Measurements from ENCODE around the gene KRT78.
"Not testable (repeated sequence)": the region's sequence is repeated elsewhere in the genome, so short reads cannot be mapped to it uniquely, and the experiment has no call there.

The KRT78 gene, protein sequence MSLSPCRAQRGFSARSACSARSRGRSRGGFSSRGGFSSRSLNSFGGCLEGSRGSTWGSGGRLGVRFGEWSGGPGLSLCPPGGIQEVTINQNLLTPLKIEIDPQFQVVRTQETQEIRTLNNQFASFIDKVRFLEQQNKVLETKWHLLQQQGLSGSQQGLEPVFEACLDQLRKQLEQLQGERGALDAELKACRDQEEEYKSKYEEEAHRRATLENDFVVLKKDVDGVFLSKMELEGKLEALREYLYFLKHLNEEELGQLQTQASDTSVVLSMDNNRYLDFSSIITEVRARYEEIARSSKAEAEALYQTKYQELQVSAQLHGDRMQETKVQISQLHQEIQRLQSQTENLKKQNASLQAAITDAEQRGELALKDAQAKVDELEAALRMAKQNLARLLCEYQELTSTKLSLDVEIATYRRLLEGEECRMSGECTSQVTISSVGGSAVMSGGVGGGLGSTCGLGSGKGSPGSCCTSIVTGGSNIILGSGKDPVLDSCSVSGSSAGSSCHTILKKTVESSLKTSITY

DNA sequence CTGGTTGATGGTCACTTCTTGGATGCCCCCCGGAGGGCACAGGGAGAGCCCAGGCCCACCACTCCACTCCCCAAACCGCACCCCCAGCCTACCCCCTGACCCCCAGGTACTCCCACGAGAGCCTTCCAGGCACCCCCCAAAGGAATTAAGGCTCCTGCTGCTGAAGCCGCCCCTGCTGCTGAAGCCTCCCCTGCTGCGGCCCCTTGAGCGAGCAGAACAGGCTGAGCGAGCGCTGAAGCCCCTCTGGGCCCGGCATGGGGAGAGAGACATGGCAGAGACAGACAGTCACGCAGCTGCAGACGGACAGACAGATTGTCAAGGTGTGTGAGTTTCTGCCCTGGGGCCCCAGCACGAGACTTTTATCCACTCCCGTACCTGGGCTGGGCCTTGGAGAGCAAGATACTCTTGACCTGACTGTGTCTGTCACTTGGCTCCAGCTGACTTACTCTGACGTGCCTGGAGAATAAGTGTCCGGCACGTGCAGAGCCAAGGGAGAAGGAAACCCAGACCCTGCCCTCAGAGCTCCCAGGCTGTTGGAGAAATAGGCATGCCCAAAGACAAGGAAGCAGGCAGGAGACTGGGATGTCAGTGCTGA lies at the start of gene KRT78:
TSS of gene KRT78 (minus strand) at position 334 of the 595 bp plus-strand sequence. CDS start at position 270, 64 bp downstream.
- DNase-seq, result no peak

DNA sequence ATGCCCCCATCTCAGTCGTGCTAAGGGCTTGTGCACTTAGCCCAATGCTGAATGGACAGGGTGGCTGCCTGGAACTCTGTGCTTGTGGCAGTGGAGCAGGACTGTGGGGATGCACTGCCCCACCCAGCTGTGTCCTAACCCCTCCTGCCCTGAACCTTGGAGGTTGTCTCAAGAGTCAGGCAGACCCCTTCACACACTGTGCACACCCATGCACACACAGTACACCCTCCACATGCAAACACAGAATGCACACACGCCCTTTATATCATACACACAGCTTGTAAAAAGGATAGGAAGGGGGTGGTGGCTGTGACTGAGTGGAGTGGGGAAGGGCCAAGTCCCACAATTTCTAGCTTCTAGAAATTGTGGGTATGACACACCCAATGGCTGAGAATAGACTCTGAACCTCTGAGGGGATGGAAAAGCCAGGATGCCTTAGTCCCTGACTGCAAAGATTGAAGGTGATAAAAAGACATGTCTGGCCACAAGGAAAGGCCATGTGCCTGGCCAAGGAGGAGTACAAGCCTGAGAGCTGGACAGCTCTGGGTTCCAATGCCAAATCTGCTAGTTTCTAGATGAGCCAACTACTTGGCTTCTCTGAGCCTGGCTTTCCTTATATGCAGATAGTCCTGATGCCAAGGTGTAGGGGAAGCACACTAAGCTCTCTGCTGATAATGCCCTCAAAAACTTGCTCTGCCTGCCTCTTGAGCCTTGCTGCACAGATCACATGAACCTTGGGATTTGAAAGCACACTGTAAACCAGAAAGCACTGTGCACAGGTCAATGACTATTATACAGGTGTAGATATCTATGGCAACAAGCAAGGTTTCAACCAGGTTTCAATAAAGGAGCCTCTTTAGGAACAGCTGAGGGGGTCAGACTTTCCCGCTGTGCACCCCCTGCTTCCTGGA lies 47.7 kb upstream of the KRT78 start:
- DNase-seq, result no peak

DNA sequence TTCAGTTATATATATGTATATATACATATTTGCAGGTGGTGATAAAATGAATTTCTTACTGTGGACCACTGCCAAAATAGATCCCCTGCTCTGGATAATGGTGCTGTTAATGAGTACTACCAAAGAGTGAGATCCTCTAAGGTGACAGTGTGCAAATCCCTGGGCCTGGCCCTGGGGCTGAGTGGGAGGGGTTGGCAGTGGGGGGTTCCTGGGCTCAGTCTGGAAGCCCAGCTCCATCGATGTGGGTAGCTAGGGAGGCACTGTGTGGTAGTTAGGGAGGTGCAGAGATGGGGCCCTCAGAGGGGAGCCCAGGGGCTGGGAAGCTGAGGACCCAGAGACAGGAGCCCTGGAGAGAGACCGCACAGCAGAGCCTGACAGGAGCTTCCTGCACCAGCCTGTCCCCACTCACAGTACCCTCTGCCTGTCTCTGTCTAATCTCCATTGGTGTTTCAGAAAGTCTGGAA lies 47.0 kb upstream of the KRT78 start:
- DNase-seq, result no peak

DNA sequence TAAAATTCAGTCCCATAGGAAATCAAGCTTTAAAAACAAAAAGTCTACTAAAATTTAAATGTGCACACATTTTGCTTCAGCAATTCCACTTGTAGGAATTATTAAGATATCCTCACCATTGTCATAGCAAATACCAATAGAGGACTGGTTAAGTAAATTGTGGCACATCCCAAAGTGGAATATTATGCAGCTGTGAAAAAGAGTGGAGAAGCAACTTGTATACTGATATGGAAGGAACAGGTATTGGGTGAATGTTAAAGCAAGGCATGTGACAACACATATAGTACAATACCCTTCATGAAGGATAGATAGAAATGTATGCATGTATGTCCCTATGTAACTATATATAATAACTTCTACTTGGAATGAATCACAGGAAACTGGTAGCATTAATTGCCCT lies 44.2 kb upstream of the KRT78 start:
- no peak for DNase-seq

DNA sequence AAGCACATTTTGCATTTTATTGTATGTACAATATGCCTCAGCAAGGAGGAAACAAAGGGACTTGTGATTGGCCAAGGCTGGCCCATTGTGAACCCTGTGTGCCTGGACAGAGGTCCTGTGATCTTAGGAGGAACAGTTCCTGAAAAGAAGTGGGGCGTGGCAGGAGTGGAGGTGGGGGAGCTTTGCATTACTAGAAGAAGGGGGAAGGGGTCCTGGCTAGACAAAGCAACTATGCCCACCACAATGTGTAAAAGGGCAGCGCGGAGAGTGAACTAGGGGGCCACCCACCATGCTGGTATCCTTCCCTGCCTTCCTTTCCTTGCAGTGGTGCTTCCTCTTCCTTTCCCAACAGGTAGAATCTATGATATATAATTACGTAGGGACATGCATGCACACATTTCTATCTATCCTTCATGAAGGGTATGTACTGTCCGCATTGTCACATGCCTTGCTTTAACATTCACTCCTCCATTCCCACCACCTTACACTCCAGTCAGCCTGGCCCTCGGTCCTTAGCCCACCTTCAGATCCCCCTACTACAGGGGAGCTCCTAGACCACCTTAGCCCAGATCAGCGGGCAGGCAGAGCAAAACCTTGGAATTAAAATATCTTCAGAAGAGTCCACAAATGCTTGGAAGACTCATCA lies 43.5 kb upstream of the KRT78 start:
- no peak for DNase-seq

DNA sequence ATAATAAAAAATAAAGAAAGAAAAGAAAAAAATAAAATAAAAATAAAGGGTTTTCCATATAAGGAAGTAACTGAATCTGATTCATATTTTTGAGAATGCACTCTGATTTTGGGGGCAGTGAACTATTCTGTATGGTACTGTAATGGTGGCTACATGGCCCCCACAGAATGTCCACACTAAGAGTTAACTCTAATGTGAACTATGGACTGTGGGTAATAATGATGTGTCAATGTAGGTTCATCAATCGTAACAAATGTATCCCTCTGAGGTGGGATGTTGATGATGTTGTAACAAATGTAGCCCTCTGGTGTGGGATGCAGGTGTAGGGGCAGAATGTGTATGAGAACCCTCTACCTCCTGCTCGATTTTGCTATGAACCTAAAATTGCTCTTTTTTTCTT lies 42.2 kb upstream of the KRT78 start:
- no peak for DNase-seq

DNA sequence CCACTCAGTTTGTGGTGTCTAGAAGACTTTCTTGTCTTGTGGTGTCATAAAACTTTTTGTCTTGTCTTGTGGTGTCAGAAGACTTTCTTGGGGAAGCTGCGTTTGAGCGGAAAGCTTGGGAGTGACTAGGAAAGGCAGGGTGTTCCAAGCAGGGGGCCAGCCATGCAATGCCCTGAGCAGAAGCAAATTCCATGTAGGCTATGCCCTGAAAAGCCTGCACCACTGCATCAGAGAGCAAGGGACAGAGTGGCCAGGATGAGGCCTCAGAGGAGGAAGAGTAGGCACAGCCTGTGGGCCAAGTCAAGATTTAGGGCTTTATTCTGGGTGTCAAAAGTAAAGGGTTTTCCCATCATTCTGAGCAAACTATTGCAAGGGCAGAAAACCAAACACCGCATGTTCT lies 41.6 kb upstream of the KRT78 start:
- DNase-seq, result no peak

DNA sequence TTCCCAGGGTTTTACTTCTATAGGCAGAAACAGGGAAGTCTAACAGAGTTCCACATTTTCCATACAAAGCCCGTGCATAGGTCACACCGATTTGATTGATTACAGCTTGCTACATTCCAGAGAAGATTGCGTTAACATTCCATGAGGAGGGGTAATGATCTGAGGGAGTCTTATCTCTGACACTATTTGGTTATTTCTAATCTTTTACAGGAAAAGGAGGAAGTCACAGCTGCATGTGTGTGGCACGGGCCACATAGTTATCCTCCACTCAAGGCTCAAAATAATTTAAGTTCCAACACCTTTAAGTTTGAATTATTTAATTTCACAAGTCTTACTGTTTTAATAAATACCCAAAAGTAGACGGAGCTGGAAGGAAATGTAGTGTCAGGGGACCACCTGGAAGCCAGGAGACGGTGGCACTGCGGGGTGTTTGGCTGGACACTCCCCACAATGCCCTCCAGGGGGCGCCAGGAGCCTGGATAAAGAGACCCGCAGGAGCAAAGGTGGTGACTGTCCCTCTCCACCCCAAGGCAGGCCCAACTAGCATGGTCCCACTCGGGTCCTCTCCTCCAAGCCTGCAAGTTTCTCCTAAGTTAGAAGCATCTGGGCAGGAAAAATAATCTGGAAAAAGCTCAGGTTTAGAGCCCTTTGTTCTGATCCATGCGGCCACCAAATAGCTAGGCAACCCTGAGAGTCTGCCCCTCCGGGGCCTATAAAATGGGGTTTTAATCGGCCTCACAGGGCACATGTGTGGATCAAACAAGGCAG lies 35.9 kb upstream of the KRT78 start:
- DNase-seq, result peak; percentile 77

DNA sequence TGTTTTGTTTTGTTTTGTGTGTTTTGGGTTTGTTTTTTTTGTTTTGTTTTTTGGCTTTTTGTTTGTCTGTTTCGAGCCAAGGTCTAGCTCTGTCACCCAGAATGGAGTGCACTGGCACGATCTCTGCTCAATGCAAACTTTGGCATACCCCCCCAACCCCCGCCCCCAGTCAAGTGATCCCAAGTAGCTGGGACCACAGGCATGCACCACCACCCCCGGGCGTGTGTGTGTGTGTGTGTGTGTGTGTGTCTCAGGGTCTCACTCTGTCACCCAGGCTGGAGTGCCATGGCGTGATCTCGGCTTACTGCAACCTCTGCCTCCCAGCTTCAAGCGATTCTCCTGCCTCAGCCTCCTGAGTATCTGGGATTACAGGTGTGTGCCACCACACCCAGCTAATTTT lies 31.7 kb upstream of the KRT78 start:
- not testable (repeated sequence) for DNase-seq

DNA sequence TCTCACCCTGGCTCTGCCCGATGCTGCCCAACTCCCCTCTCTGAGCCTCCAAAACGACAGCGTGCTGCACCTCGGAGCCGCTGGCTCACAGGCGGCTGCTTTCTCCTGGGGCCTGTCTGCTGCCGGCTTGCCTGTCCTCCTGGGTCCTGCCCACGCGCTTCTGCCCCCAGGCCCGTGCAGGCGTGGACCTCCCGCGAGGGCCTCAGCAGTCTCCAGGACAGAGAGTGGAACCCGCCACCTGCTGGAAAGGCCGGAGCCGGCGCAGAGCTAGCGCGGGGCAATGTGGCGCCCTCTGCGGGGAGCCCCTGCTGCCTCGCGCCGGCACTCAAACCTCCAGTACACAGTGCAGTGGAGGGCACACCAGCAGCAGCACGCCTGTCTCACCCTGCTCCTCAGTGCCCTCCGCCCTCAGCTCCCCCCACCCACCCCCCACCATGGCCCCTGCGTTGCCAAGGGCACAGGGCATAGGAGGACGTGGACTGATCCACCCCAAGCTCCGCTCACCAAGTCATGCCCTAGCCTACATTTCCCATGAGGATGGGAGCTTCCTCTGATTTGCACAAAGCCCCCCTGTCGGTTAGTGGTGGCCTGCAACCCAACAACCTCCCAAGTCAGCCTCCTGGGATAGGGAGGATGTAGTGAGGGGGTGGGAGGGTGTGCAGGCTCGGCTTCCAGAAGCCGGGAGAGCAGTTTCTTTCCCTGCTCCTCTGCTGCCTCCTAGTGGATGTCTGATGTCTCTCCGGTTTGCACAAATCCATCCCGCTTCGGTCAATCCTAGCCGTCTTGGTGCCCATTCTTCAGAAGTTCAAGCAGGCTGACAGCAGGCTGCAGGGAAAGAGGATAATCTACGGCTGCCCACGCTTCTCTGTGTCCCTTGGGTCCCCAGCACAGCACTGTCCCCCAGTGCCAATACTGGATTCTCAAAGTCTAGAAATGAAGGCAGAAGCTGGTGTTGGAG lies 30.9 kb upstream of the KRT78 start:
- DNase-seq, result peak; percentile 75

DNA sequence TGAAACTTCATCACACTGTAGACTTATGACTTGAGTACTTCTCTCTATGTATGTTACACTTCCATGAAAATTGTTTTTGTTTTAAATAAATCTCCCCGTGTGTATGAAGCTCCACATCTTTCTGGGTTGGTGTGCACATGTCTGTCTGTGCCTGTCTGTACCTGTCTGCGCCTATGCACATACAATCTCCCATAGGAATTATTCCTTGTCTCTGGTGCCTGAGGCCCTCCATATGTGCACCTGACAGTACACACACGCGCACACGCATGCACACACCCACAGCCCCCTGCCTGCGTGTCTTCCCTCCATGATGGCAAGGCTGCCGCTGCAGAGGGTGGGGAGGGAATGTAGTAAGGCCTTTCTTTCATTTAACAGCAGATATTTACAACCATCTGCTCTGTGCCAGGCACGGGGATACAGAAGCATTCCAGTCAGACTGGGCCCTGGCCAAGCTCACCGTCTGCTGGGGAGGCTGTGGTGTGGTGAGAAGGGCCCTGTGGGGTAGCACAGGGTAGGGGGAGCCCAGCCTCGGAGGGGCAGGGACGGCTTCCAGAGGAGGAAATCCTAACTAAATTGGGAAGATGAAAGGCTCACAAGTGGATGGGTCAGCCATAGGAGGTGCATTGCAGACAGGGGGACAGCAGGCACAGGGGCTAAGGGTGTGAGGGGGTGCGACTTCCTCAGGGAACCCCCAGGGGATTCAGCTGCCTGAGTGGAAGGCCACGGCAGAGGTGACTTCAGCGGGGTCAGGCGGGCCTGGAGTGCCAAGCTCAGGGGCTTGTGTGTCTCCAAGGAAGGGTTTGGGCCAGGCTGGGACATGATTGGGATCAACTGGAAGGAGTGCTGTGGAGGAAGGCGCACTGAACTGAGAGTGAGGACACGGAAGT lies 30.0 kb upstream of the KRT78 start:
- DNase-seq, result no peak

DNA sequence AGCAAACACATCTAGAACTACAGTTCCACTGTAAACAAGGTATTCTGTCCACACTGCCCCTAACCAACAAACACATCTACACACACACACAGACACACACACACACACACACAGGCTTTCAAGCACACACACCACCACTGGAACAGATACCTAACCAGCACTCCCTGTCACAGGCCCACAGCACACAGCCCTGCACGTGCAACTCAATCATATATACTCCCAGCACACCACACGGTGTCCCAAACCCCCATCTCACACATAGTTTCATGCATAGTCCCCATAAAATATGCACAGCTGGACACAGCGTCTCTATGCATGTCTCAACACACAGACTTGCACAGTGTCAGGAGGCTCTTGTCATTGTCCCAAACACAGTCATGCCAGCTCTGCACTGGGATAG lies 28.4 kb upstream of the KRT78 start:
- no peak for DNase-seq

DNA sequence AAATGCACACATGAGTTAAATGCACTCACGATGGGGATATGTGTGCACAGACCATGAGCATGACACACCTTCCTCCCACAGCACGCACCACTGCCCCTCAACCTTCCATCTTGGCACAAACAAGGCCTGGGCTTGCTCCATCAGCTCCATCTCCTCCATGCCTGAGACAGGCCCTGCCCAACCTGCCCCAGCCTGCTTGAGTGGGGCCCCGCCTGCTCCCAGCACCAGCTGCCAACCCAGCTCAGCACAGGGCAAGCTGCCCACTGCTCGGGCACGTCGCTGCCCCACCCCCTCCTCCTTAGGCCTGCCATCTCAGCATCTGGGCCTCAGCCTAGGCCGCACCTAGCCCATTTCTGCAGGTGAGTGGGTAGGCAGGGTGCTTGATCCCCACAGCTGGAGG lies 27.6 kb upstream of the KRT78 start:
- no peak for DNase-seq

DNA sequence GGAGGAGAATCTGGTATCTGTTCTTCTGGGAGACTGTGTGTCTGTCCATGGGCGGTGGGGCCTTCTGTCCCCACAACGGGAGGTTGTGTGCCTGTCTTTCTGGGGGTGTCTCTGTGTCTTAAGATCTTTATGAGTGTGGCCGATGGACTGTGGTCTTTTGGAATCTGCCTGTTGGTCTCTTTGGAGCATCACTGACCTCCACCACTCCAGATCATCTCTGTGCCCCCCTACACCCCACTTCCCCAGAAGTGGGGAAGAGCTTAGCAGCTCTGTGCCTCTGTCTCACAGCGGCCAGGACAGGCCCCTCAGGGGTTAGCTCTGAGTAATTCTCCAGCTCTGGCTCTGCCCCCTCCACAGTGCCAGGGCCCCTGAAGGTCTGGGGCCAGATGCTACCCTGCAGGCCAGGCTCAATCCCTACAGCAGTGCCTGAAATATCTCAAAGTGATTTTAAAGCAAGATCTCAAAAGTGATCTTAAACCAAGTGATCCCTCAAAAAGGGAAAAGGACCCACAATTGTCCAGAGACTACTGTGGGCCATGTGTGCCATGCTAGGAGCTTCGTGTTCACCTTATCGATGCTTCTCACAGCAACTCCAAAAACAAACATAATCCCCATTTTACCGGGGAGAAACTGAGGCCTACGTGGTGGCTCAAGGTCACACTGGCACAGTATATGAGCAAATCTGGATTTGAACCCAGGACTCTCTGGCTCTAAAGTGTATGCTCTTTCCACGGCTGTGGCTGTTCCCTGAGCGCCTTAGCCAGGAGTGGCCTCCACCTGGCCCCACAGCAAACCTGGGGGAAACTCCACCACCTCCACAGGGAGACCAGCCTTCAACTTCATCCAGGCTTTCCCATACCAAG lies 26.0 kb upstream of the KRT78 start:
- DNase-seq, result no peak

DNA sequence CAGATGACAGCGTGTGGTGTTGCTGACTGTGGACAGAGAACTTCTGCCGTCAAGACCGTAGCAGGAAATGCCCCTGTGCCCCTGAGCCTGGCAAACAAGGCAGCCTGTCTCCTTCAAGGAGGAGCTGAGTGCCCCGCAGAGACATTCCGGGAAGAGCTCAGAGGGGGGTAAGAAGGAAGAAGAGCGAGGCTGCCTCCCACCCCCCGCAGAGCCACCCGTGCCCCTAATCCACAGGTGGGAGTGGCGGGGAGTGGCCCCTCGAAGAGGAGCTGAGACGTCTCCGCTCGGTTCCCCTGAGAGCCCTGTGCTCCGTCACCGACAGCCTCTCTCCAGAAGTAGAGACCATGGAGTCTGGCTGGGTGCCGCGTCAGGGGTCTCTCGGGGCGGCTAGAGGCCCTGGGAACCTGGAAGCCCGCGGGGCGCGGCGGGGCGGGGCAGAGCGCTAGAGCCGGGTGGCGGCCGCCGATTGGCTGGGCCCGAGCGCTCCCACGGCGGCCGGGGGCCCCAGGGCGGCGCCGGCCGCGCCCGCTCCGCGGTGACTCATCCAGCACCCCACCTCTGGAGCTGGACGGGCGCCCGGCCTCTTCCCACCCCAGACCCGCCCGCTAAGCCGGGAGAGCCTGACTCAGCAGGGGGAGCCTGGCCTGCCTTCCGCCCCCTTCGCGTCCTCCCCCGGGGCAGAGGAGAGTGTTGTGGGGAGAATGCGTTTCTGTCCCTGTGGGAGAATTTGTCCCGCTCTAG lies 25.2 kb upstream of the KRT78 start:
- peak; percentile 61 for DNase-seq

DNA sequence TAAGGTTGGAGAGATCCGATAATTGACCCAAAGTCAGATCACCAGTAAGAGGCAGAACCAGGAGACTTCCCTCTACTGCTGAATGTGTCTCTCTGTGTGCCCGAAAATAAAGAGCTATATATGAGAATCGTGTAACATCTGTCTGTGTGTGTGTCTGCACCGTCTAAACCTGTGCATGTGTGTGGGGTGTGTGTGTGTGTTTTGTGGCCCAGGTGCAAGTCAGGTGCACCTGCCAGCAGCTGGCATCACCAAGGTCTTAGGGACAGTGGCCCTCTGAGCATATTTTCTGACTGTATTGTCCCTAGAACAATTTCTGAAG lies 24.7 kb upstream of the KRT78 start:
- DNase-seq, result no peak

DNA sequence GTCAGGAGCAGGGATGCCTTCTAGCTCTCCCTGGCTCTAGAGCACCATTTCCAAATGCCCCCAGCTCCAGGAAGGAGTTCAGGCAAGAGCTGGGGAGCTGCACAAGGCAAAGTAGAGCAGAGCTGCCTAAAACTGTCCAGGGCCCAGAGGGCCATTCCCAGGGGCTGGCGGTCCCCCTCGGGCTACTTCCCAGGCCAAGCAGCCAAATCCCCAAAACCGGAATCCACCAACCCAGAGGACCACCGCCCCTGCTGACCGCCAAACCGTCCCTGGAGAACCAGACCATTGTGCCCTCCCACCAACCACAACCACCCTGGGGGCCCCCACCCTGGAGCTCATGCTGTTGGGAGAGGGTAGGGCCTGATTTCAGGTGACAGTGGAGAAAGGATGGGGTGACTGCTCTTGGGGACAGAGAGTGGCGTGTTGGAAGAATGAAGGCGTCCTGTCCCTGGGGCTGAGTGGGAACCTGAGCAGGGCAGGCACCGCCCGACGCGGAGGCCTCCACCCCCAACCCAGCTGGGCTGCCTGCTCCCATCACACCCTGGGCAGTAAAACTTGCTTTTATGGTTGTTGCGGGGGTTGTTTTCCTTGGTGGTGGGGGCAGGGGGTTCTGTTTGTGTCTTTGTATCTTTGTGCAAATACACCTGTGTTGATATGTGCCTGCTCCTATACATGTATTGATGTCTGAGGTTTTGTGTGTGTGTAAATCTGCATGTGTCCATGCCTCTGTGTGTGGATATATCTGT lies 24.0 kb upstream of the KRT78 start:
- DNase-seq, result no peak

All from activated CD4-positive, alpha-beta T cell treated with anti-CD3 and anti-CD28 coated beads, Interleukin-10, Interleukin-2, amounts not matched to agents 100 ng/mL and 50 ng/mL, durations not matched to agents 16 hours and 8 hours (primary cell).